NCI-H1048 (cell line): ENCODE measurements around the gene VCL.
"Not testable (repeated sequence)": the region's sequence is repeated elsewhere in the genome, so short reads cannot be mapped to it uniquely, and the experiment has no call there.

ENCODE experiments used
- DNase-seq: peaks from one replicate; lab custom pipeline; 2025; lab: John Stamatoyannopoulos, UW

Gene VCL

DNA sequence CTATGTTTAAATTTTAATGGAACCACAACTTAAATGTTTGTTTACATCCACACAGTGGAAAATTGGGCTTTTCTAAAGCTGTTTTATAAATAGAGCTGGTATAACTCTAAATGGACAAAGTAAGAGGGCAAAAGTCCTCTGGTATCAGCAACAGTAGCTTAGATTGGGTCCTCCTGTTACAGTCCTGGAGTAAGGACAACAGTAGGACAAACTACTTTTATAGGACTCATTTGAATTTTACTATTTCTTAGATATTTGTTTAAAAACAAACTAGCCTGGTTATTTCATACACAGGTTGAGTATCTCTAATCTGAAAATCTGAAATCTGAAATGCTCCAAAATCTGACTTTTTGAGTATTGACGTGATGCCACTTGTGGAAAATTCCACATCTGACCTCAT, 8.4 kb downstream of the VCL start:
- DNase-seq = no peak

DNA sequence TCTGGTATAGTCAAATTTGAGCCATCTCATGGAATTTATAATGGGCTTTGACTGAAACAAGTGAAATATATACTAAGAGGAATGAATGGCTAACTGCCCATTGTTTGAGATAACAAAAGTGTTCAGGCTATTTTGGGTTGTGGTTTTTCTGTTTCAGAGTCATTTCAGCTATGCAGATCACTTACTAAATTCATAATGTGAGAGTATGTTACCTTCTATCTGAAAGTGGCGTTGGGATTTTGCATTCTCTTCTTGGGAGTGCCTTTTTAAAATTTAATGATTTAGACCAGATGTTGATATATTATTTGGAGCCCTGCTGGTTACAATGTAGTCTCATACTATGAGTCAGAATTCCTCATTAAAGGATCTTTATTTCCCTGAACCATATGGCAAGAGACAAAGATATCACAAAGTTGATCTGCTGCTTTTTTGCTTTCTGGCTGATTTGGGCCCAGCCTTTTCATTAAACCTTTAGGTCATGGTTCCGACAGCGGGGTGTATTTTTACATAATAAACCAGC, 10.4 kb downstream of the VCL start:
- no peak for DNase-seq

DNA sequence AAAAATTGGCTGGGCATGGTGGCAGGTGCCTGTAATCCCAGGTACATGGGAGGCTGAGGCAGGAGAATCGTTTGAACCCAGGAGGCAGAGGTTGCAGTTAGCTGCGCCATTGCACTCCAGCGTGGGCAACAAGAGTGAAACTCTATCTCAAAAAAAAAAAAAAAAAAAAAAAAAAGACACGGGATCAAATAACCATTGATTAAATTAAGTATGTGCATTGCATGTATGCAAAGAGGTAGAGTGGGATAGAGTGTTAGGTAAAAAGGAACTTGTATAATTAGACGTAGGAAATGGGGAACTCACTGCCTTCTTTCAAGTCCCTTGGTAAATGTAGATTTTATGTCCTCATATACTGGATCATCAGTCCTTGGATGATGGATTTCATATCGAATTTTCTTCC, 13.1 kb downstream of the VCL start:
- DNase-seq = no peak

DNA sequence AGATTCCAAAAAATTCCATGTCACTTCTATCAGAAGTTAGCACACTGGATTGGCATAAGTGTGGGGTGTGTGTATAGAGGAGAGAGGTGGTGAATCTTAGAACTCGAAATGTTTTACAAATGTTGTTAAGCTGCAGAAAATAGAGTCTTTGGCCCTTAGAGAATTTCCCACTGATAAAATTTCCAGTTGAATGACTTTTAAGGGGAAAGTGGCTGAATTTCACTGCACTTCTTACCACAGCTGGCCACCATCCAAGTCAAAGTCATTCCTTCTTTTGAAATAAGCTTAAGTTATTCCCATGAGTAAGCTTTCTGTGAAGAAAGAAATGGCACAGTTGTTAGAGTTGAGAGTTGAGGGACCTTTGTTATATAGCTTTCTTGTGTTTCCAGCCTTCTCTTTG, 13.9 kb downstream of the VCL start:
- DNase-seq = no peak

DNA sequence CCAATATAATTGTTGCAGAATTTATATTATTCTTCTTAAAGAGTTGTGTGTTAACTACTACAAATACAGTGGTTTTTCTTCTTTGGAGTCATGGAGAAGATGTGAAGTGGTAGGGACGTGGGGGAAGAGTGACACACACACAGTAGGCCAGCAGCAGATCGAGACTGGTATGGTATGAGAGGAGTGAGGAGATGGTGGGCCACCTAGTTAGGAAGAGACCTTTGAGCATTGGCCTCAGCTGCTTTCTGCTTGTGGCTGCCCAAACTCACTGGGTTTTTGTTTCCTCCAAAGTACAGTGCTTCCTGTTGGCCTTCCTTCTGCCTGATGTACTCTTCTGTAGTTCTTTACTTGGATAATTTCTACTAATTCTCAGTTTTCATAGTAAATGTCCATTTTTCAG, 14.6 kb downstream of the VCL start:
- no peak for DNase-seq

DNA sequence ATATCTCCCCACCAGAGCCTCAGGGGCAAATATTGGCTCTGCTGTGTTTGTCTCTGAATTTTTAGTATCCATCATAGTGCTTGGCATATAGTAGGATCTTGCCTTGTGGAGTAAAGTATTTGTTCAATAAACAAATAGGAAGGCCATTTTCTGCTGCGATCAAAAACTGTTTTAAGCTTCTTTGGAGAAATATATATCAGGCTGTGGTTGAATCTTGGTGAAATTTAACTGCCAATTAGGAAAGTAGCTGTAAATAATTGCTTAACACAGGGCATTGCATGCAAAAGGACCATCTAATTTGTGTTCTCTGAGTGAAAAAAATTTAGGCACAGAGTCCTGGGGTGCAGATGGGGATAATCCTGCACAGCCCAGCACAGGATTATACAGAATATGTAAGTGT, 15.1 kb downstream of the VCL start:
- no peak for DNase-seq

DNA sequence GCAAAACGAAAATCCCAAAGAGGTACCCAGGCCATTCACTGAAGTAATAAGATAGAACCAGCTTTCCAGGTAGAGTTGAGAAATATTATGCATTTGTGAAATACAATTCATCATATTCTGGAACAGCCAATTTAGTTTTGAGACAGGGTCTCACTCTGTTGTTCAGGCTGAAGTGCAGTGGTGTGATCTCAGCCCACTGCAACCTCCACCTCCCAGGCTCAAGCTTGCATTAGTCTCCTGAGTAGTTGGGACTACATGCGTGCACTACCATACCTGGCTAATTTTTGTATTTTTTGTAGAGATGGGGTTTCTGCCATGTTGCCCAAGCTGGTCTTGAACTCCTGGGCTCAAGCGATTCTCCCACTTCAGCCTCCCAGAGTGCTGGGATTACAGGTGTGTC, 16.7 kb downstream of the VCL start:
- DNase-seq = not testable (repeated sequence)

DNA sequence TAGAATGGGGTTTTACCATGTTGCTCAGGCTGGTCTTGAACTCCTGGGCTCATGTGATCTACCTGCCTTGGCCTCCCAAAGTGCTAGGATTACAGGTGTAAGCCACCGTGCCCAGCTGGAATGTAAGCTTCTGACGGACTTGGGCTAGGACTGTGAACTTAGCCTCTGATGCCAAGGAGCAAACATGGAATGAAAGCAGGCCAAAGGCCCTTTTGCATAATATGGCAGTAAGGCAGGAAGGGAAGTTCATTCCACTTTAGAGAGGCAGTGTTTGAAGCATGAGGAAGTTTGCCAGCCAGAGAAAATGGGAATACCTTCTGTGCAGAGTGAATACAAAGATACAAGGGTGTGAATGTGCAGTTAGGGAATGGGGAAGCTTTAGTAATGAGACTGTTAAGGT, 20.3 kb downstream of the VCL start:
- no peak for DNase-seq

DNA sequence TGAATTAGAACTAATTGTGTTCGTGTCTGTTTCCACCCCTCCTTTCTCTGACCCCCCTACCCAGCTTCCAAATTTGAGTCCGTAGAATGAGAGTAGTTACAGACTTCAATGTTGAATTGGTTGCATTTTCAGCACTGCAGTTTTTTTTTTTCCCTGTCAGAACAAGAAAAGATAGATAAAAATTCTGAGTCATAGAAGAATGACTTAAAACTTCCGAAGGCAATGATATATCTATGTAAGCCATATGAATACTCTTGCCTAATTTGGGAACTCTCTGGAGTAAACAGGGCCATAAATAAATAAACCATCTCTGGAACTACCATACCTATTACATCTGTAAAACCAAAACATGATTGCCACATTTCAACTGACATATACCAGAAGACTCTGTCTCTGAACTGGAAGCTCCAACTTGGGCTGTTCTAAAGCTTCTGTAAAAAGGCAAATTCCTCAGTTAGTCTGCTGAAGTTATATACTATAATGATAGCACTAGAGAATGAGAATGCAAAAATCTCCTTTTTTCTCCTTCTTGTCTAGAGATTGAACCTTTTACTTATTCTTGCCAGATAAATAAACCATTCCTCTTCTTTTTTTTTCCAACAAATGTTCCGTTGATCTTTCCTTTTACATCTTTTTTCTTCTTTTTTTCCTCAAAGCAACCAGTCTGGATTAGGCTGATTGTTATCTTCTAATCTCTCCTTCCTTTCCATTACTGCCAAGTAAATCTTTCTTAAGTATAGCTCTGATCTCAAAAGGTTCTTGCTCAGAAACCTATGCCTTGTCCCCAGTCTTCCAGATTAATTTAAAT, 23.5 kb downstream of the VCL start:
- no peak for DNase-seq

DNA sequence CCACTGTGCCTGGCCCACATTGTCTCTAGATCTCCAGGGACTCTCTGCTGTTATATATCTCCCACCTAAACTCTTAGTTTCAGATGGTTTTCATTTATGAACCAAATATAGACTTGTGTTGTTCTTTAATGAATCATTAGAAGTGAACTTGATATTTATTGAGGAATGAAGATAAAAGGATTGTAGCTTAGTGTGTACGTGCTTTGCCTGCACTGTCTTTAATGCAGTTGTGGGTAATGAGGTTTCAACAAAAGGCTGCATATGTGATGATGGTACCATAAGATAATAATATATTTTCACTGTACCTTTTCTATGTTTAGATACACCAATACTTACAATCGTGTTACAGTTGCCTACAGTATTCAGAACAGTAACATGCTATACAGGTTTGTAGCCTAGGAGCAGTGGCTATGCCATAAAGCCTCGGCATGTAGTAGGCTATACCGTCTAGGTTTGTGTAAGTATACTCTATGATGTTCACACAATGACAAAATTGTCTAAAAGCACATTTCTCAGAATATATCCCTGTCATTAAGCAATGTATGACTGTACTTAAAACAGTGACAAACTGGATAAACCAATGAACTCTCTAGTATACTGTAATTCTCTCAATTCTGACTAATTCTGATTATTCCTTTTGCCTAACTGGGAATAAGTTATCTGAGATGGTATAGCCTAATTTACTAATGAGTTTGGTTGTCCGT, 25.2 kb downstream of the VCL start:
- DNase-seq = no peak

DNA sequence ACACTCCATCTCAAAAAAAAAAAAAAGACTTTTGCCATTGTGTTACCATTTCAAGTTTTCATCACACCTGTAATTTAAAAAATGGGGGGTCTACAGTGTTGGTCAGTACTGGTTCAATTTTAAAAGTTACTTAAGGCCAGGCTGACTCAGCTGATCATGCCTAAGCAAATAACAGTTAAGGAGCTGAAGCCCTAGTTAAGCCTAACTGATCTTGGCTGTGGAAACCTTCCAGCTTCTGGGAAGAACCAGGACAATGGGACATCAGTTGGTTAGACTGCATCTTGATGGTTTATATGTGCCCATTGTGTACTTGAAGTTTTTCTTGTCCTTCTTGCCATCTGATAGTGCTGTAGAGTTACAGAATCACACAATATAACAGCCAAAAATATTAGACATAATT, 26.7 kb downstream of the VCL start:
- no peak for DNase-seq

DNA sequence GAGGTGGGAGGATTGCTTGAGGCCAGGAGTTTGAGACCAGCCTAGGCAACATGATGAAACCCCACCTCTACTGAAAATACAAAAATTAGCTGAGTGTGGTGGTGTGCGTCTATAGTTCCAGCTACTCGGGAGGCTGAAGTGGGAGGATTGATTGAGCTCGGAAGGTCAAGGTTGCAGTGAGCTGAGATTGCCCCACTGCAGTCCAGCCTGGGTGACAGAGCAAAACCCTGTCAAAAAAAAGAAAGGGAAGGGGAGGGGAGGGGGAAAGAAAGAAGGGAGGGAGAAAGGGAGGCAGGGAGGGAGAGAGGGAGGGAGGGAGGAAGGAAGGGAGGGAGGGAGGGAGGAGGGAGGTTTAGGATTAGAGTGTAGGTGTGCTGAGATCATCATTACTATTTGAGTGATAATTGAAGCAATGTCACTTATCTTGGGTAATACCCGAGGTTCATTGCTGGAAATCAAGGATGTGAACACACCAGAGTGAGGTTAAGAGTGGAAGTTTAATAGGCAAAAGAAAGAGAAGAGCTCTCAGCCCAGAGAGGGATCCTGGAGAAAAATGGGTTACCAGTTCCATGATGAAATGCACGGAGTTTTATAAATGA, 27.6 kb downstream of the VCL start:
- no peak for DNase-seq

DNA sequence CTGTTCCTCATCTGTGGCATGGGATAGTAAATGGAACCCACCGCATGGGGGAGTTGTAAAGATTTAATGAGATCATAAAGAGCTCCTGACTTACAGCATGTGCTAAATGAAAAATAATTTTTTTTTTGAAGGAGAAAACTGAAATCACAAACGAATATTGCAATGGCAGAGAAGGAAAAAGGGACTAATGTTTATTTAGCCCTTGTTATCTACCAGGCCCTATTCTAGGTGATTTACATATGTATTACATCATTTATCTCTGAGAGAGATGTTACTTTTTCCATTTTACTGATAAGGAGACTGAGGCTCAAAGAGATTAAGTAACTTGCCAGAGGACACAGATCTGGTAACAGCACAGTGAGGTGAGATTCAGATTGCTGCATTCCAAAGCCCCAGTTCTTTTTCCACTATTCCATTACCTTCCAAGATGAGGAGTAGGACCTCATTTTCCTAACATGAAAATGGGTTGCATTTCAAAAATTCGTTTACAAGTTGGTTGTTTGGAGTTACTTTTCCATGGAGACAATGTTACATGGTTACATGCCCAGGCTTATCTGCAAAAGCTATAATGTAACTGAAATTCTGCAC, 28.6 kb downstream of the VCL start:
- DNase-seq = no peak

DNA sequence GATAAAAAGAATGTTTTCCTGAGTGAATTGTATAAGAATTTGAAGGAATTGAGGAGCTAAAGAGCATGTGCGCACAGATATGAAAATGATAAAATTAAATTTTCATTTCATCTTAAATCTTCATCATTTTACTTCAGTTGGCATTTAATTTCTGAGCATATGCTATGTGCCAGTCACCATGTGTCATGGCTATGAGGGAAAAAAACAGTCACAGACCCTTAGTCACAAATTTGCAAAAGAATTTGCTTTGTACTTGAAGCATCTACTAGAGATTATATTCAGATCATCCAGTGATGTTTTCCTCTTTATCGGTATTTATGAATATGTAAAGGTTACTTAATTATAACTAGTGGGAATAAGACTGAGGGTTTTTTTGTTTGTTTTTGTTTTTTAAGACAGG, 29.8 kb downstream of the VCL start:
- no peak for DNase-seq

DNA sequence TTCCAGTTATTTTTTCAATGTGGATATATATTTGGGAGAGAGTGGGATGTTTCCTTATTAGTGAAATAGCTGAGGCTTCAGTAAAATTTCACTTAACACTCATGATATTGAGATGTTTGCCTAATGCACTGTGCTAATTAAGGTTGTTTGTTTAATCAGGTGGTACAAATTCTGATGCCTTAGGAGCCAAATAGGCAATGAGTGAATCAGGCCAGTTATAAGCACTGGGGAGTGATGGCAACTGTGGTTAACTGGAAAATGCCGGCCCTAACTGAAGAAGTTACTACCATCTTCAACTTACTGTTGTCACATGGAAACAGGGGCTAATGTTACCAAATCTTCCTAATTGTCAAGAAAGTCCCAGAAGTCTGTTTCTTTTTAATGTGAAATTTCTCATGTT, 32.0 kb downstream of the VCL start:
- no peak for DNase-seq

DNA sequence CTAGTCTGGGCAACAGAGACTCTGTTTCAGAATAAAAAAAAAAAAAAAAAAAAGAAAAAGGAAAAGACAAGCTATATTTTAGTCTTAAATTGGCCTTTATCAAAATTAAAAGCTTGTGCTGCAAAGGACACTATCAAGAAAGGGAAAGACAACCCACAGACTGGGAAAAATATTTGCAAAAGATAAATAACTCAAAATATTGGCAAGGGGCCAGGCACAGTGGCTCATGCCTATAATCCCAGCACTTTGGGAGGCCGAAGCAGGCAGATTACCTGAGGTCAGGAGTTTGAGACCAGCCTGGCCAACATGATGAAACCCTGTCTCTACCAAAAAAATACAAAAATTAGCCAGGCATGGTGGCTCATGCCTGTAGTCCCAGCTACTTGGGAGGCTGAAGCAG, 34.3 kb downstream of the VCL start:
- DNase-seq = not testable (repeated sequence)

DNA sequence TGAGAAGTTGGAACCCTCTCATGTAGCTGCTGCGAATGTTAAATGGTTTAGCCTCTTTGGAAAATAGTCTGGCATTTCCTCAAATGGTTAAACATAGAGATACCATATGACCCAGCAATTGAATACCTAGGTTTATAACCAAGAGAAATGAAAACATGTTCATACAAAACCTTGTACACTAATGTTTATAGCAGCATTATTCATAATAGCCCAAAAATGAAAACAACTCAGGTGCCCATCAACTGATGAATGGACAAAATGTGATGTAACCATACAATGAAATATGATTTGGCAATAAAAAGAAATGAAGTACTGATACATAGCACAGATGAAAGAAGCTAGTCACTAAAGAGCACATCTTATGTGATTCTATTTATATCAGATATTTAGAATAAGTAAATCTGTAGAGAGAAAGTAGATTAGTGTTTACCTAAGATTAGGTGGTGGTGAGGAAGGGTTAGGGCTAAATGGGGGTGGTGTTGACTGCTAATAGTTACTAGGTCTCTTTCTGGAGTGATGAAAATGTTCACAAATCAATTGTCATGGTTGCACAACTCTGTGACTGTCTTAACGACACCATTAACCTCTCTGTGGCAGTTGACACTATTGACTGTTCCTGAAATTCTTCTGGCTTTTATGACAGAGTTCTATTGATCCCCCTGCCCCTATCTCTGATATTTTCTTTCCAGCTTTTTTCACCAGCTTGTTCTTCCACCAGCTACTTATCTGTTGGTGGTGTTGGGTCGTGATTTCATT, 35.2 kb downstream of the VCL start:
- no peak for DNase-seq

DNA sequence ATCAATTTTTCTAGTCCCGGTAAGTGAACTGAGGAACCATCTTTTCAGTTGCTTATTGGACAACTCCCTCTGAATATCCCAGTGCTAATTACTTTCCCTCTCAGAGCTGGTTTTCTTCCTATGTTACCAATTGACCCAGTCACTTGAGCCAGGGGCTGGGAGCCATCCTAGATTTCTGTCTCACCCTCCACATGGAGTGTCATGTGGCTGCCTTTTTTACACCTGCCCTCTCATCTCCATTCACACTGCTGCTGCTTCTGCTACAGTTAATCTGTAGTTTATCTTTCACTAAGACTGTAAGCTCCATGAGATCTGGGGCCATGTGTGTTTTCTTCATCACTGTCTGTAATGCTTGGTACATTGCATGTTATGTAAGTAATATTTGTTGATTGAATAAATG, 35.8 kb downstream of the VCL start:
- no peak for DNase-seq

DNA sequence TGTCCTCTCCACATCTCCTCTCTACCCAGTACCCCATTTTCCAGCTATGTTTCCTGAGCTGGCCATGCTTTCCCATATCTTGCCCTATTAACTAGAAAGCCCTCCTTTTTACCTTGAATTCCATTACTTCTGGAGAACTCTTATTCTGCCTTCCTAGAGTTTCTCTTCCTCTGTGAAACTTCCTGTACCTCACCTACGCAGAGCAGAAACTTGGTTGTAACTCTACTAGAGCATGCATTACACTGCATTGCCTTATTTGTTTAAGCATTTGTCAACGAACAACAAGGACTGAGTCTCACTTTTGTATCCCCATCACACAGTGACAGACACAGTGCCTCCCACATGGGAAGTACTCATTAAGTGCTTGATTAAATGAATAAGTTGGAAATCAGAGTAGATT, 36.4 kb downstream of the VCL start:
- no peak for DNase-seq

DNA sequence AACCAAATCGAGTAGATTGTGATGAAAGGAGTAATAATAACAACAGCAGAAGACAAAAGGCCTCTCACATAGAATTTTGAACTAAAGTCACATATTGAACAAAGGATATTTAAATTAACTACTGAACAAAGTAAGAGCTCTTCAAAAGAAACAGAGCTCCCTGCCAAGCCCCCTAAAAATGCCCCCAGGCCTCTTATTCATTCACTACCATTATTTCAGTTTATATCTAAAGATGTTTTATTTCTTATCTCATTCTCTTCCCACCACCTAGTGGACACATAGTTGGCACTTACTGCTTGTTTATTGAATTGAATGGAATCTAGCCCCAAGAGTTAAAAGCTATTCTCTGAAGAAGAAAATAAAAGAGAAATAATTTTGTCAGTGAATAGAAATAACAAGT, 37.4 kb downstream of the VCL start:
- DNase-seq = no peak

DNA sequence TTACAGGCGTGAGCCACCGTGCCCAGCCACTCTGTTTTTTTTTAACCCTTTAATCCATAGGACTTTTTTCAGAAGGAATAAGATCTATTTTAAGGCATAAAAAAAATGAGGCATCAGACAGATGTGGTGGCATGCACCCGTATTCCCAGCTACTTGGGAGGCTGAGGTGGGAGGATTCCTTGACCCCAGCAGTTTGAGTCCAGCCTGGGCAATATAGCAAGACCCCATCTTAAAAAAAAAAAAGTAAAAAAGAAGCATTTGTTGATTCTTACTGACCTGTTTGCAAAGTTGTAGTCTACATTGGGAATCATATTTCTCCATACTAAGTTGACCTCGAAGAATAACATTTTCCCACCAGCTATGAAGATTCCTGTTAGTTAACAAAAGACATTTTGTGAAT, 38.6 kb downstream of the VCL start:
- no peak for DNase-seq

DNA sequence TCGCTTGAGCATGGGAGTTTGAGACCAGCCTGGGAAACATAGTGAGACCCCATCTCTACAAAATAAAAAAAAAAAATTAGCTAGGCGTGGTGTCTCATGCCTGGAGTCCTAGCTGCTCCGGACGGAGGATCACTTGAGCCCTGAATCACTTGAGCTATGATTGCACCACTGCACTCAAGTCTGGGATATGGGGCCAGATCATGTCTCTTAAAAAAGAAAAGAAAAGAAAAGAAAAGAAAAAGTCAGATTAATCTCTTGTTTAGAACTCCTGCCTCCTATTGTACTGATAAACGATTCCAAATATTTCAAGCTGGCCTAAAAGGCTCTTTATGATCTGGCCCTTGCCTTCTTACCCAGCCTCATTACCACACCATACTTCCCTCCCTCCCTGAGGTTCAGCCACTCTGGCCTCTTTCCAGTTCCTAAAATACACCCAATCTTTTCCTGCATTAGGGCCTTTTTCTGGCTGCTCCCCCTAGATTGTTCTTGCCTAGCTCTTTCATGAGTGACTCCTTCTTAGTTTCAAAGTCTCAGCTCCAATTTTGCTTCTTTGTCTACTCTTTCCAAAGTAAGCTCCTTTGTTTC, 41.7 kb downstream of the VCL start:
- DNase-seq = no peak
